HG03520 (cell line): Measurements from ENCODE around the gene EML4.
"Not testable (repeated sequence)": the region's sequence is repeated elsewhere in the genome, so short reads cannot be mapped to it uniquely, and the experiment has no call there.

Source experiments
- ATAC-seq: cut with Tn5 transposase; IDR thresholded peaks from one replicate; pipeline ENCODE4 v1.9.1; 2021; ENCODE audit warnings: mild to moderate bottlenecking, moderate library complexity; ENCODE audit not compliant: unreplicated experiment

Gene EML4

DNA sequence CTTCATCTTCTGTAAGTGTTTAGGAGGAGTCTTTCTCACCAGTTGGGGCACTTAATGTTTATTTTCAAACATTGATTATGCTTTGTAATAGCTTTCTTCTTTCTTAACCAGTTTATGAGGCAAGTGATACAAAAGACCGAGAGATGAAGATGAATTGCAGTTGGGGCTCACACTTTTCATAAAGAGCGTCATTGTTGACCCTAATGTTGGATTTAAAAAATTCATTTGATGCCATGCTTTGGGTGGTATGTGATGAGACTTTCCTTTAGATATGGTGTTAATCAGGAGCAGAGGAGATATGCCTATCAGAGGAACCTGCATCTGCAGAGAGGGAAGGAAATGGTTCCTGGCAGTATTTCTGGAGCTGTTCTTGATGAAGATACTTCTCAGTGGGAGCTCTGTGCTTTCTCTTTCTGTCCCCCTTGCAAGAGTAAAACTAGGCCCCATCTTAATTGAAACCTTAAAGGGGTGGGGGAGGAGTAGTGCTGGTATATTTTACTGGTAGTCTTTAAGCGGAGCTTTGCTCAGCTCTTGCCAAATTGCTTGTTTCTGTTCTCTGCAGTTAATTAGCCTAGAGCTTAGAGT is 2.3 kb downstream of the EML4 start:
- ATAC-seq = no peak

DNA sequence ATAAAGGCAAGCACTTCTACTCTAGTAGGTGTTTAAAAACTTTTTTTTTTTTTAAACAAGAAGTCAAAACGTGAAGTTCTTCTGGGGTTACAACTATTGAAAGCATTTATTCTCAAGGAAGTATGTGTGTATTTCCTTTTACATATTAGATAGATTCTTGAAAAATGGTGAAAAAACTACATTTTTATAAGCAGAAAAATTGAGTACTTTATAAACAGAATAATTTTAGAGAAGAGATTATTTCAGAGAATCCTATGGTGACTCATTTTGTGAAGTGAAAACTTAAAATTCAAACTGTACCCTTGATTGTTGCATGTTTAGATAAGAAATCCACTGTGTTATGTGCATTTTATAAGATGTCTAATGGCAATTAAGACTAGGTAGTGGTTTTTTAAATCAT is 2.9 kb downstream of the EML4 start:
- ATAC-seq = no peak

DNA sequence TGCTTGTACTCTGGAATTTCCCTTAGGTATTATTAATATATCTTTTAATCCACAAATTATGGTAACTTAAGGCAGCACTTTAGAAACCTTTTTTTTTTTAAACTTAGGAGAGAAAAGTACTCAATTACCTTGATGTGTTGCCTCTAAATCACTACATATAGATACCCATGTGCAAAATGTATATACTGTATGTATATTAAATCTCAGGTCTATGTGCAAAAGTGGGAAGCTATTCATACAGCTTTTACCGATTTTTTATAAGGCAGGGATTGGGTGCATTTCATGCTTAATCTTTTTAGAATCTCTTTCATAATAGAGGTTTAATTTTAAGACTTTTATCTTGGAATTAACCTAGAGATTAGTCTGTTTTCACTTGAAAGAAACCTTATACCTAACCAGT is 3.4 kb downstream of the EML4 start:
- ATAC-seq = no peak

DNA sequence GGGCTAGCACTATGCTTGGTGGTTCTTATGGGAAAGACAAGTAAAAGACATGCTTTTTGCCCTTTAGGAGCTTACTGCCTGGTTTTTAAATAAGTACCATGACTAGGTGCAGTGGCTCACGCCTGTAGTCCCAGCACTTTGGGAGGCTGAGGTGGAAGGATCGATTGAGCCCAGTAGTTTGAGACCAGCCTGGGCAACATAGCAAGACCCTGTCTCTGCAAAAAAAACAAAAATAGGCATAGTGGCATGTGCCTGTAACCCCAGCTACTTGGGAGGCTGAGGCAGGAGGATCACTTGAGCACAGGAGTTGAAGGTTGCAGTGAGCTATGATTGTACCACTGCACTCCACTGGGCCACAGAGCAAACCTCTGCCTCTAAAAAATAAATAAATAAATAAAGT is 4.3 kb downstream of the EML4 start:
- ATAC-seq = not testable (repeated sequence)

DNA sequence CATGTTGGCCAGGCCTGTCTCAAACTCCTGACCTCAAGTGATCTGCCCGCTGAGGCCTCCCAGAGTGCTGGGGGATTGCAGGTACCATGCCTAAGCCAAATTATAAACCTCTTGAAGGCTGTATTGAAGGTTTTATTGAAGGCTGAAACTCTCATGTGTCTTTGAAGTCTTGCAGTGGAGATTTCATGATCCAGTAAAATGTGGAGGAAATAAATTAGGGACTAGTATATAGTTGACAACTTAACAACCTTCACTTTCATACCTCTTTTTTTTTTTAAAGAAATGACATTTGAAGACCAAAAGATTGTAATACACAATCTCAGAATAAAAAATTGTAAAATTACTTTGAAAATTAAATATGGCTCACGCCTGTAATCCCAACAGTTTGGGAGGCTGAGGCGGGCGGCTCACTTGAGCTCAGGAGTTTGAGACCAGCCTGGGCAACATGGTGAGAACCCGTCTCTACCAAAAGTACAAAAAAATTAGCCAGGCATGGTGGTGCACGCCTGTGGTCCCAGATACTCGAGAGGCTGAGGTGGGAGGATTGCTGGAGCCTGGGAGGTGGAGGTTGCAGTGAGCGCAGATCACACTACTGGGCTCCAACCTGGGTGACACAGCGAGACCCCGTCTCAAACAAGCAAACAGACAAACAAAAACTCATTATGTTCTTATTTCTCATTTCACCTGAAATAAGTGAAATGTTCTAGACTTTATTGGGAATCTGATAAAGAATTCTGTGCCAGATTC is 8.0 kb downstream of the EML4 start:
- no peak for ATAC-seq

GRCh38 chr2:42178335-42178734 is 9.2 kb downstream of the EML4 start:
- ATAC-seq = no peak

DNA sequence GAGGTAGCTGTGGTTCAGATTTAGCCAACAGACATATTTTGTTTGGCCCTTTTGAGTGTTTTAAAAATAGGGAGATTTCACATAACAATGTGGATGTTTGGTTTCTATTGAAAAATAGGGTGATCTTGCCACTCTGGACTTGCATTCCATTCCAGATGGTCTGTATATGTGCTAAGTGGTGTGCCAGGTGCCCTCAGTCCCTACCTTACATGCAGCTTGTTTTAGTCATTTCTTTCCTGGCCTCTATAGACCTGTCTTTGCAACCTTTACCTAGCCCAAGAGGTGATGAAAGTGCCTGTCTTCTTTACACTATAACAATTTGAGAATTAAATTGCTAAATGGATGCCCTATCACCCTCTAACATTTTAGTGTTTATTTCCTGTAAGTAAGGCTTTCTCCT is 11.1 kb downstream of the EML4 start:
- no peak for ATAC-seq

- ATAC-seq = no peak
Measured at GRCh38 chr2:42182654-42183308, 13.6 kb downstream of the EML4 start.

DNA sequence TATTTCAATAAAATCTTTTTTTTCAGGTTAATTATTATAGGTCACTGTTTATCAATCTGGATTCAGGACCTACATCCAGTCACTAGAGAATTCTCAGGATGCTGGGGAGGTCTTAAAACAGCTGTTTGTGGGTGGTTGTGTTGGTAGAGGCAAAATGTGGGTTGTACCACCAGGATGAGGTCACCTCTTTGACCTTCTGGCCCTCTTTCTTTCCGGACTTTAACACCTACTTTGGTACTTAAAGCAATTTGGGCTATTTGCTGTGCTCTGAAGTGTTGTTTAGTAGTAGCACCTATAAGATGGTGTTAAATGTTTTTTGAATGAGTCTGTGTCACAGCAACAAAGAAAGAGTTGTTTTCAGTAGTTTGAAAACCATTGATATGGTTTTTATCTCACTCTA is 14.6 kb downstream of the EML4 start:
- ATAC-seq = no peak

DNA sequence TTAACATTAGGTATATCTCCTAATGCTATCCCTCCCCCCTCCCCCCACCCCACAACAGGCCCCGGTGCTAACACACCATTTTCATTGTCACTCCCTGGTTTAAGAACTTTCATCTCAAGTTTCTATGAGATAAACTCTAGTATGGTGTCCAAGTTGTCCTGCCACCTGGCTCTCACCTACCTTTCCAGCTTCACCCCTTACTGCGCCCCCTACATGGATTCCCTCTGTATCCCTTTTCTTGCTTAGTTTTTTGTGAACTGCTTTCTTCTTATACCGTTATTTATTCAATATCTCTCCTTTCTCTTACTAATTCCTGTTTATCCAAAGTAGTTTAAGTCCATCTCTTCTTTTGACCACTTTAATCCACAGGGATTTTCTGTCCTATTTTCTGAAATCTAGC is 15.2 kb downstream of the EML4 start:
- no peak for ATAC-seq

DNA sequence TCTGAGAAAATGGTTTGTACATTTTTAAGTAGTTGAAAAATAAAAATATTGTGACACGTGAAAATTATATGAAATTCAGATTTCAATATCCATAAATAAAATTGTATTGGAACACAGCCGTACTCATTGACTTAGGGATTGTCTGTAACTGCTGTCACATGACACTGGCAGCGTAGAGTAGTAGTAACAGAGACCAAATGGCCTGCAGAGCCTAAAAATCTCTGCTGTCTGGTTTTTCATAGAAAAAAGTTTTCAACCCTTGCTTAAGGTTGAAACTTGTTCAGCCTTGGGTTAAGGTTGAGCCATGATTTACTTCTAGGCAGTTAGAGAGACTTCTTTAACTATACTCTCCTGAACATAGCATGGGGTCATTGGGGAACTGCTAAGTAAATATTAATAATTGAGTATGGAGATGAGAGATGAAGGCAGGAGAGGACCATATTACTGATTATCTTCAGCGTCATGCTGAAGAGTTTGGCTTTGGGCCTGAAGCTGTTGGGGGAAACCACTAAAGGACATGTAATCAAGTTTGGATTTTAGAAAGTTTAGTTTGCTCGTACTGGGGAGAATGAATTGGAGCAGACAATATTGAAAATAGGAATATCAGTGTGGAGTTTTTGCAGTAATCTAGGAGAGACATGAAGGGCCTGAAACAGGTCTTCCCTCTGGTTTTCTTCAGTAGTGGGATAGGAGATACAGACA is 16.2 kb downstream of the EML4 start:
- no peak for ATAC-seq

DNA sequence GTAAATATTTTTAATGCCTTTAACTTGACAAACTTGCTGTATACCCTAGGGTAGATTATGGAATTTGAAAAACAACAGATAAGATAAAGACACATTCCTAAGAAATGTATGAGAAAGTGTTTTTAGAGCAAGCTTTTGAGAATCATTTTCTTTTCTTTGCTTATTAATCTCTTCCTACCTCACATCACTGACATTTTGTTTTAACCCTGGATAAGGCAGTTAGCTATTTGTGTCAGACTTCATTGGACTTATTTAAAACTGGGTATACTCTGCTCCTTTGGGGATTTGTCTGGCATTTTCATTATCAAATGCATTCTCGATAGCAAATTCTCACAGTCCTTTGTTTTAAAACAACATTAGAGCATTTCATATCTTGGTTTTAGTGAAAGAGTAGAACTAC is 17.2 kb downstream of the EML4 start:
- no peak for ATAC-seq

DNA sequence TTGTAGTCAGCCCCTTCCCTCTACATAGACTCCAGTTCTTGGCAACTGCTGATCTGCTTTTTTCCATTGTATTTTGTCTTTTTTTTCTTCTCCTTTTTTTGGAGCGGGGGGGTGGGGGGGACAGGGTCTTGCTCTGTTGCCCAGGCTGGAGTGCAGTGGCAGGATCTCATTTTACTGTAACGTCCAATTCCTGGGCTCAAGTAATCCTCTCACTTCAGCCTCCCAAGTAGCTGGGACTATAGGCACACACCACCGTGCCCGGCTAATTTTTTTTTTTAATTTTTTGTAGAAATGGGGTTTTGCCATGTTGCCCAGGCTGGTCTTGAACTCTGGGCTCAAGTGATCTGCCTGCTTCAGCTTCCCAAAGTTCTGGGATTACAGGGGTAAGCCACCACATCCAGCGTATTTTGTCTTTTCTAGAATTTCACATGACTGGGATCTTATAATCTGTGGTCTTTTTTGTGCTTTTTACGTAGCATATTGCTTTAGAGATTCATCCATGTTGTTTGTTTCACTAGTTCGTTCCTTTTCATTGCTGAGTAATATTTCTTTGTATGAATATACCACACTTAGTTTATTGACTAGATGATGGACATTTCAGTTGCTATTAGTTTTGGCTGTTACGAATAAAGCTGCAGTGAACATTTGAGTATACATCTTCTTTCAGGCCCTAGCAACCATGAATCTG is 17.9 kb downstream of the EML4 start:
- no peak for ATAC-seq

- ATAC-seq = no peak
Measured at GRCh38 chr2:42187886-42188285, 18.7 kb downstream of the EML4 start.

DNA sequence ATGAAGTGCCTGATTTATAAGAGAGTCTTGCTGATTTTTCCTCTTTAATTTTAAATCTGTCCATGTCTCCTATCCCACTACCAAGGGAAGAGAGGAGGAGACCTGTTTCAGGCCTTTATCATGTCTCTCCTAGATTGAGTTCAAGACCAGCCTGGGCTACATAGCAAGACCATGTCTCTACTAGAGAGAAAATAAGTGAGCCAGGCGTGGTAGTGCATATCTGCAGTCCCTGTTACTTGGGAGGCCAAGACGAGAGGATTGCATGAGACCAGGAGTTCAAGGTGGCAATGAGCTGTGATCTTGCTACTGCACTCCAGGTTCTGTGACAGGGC is 20.0 kb downstream of the EML4 start:
- ATAC-seq = no peak

DNA sequence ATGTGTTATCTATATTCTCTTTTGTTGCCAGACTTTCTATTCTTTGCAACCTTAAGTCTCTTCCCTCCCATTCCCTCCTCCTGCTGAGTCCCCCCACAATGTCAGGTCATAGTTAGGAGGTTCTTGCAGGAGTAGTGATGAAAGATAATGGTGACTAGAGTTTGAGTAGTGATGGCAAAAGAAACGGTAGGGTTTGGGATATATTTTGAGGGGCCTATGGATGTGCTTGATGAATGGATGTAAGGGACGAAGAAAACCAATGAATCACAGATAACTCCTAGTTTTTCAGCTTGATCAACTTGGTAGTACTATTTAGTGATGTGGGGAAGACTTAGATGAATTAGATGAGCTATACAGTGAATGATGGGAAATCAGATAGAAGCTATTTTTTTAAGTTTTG is 21.0 kb downstream of the EML4 start:
- no peak for ATAC-seq

- no peak for ATAC-seq
Measured at GRCh38 chr2:42191285-42192009, 22.3 kb downstream of the EML4 start.

DNA sequence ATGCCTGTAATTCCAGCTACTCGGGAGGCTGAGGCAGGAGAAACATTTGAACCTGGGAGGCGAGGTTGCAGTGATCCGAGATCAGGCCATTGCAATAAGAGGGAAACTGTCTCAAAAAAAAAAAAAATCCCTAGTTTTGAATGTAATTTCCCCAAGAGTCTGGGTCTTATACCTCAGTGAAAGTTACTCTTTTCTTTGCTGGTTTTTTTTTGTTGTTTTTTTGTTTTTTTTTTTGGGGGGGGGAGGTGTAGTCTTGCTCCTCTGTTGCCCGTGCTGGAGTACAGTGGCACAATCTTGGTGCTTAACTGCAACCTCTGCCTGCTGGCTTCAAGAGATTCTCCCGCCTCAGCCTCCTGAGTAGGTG is 22.8 kb downstream of the EML4 start:
- ATAC-seq = no peak

DNA sequence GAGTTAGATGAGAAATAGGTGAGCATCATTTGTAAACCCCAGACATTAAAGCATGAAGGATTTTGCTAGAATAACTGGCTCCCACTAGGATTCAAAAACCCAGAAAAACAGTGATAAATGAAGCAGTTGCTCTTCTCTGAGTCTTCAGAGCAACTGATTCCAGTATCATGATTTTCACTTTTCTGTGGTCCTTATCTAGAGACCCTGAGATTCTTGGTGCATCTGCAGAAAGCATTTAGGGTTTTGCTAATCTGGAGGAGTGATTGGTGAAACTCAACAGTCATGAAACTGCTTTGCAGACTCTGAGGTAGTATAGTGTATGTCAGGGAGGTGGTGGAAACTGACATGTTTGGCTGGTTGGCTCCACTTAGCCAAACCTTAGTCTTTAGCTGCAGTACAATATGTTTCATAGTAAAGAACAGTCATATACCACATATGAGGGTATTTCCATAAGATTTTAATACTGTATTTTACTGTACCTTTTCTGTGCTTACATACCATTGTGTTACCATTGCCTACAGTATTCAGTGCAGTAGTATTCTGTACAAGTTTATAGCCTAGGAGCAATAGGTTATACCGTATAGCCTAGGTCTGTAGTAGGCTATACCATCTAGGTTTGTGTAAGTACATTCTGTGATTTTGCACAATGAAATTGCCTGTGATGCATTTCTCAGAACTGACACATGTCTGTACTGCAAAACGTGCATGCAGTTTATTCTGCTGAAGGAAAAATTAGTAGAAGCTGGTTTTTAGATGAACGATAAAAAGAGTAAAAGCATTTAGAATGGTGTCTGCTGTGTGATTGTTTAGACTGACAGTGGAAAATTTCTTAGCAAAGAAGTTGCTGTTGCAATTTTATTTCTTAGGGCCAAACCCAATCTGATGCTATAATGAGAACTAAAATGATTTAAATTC is 23.8 kb downstream of the EML4 start:
- ATAC-seq = peak; percentile 79

DNA sequence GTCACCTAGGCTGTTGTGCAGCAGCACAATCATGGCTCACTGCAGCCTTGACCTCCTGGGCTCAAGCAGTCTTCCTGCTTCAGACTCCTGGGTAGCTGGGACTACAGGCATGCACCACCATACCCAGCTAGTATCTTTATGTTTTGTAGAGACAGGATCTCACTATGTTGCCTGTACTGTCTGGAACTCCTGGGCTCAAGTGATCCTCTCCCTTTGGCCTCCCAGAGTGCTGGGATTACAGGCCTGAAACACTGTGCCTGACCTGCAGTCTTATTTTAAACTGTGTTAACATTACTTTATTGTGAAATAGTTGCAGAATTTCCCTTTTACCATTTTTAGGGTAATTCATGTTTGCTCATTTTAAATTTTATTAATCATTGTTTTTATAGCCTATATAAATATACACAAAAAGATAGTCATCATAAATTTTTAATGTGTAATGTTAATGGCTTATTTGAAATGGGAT is 24.6 kb downstream of the EML4 start:
- ATAC-seq = no peak
